ENCODE results near the gene NCS1.
"Not testable (repeated sequence)": the region's sequence is repeated elsewhere in the genome, so short reads cannot be mapped to it uniquely, and the experiment has no call there.

NCS1 gene

DNA sequence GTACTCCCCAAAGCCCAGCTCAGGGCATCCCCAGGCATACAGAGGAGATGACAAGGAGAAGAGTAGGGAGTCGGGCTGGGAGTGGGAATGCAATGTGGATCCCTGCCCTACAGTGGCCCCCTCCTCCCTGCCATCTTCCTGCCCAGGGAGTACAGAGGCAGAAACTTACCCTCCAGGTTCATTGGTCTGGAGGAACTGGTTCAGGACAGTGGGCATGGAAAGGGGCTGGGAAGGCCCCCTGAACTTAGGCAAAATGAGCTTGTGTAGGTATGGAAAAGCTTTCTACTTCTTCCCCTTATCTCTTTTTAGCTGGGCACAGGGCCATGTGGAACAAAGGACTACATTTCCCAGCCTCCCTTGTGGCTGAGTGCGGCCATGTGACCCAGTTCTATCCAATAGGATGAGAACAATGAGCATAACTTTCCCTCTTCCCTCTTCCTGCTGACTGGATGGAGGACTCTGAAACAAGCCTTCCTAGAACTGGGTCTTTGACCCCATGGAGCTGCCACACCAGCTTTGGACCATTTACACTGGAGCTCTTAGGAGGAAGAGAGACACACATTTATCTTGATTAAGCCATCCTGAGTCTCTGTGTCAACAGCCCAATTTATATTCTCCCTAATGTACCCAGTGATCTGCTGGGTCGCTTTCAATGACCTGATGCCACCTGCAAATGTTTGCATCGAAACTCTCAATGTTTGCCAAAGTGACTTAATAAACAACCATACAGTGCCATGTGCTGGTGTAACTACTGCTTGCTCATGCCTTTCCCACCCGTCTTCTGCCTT lies 68.4 kb downstream of the NCS1 start:
- DNase-seq: no peak

DNA sequence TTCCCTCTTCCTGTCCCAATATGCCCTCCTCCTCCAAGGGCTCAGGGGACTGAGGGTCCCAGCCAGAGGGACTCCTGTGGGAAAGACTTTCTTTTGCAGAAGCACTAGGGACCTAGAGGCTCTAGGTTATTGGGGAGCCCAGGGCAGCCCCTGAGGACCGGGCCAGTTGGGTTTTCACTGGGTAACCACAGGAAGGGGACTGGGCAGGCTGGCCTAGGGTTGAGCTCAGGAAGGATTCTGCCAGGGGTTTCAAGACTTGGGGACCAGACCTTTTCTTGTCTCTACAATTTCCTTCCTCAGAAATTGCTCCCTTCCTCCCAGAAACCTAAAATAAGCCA lies 69.0 kb downstream of the NCS1 start:
- no peak for DNase-seq

- no peak for DNase-seq
Measured at GRCh38 chr9:130242270-130243014, 70.2 kb downstream of the NCS1 start.

DNA sequence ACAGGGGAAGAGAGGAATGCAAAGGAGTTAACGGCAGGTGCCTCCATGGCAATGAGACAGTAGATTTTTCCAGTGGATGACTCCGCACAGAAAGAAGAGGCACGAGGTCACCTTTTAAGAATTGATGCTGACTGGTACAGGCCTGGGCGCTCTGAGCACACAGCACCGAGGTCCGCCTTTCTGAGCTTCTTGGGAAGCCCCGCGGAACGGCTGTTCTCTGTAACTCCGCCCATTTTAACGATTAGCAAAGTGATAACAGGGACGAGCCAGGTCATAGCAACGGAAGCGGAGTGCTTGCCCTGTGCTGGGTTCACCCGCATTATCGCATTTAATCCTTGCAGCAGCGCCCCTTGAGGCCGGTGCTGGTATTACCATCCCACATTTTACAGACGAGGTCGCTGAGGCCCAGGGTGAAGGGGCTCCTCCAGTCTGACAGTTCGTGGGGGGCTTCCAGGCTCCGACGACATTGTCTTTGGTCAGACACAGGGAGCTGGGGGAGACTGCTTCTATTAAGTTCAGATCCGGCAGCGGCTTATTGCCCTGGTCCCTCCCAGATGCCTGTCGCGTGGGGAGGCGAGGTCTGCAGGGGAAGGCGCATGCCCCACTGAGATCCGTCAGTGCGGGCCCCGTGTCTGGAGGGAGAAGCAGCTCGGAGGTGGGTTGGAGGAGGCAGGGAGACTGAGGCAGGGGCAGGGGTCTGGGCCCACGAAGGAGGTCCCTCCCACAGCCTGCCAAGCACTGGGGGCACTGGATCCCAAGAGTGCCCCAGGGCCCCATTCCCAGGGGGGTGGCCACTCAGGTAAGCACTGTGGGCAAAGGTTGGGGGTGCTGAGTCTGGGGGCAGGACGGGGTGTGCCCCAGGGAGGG lies 71.0 kb downstream of the NCS1 start:
- DNase-seq: peak; percentile 56 to 89 (median 70)

- DNase-seq: no peak
Measured at GRCh38 chr9:130243882-130244170, 71.6 kb downstream of the NCS1 start.

DNA sequence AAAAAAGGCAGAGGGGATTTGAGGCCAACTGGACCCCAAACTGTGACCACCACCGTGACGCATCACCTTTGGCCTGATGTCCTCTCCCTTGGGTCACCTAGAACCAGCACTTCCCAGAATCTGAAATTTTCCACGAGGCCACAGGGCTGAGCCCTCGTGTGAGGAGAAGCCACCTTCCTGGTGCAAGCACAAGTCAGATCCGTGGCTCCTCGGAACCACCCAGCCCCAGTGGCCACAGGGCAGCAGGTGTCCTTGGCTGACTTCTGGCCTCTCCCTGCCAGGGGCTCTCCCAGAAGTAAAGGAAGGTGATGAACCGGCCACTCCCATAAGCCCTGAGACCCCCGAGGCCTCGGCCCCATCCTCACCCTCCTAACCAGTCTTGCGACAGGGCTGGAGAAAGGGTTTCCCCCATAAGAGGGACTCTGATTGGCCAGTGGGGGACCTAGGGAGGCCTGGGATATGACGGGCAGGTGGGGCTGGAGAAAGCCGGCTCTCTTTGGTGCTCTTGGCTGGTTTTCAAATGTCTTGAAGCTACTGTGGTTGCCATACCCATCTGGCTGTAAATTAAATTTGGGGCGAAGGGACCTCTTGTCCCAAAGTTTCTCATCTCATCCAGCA lies 72.5 kb downstream of the NCS1 start:
- no peak for DNase-seq

GRCh38 chr9:130245474-130245873 lies 73.3 kb downstream of the NCS1 start:
- DNase-seq: no peak

DNA sequence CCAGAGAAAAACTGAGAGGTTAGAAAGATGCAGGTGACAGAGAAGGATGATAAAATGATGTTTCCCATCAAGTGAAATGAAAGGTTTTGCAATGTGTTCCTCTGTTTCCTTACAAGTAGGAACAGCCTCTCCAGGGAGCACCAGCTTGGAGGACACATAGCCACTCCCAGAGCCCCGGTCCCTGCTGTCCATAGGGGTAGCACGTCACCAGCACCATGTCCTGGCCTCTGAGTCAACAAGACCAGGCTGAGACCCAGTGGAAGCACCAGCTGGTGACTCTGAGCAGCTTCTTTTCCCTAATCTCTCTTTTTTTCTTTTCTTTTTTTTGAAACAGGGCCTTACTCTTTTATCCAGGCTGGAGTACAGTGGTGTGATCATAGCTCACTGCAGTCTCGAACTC lies 73.9 kb downstream of the NCS1 start:
- DNase-seq: no peak

DNA sequence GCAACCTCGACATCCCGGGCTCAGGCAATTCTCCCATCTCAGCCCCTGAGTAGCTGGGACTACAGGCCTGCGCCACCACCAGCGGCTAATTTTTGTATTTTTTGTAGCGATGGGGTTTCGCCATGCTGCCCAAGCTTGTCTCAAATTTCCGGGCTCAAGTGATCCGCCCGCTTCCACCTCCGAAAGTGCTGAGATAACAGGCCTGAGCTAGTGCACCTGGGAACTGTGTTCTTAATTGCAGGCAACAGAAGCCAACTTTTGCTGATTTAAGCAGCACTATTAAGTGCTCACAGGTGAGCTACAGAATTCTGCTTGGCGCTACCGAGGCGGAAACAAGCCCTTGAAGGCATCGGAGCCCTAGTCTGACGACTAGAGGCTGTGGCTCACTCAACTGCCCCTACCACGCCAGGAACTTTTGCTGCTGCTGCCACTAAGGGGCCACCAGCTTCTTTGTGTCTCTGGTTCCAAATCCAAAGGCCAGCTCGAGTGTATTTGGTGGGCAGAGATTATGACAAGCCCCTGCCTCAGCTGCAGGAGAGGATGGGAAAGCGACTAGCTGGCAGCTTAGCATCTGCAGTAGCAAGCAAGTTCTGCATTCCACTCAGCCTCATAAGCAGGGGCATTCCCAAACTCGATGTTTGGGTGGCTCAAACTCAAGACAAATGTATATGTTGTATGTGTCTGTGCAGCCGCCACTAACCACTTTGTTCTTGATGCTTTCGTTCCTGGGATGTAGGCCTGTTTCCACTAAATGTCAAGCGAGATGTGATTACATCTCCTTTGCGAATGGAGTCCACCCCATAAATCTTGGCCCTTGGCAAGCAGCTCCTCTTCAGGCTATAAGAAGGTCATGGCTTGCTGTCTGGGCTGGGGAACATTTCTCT lies 82.8 kb downstream of the NCS1 start:
- no peak for DNase-seq

DNA sequence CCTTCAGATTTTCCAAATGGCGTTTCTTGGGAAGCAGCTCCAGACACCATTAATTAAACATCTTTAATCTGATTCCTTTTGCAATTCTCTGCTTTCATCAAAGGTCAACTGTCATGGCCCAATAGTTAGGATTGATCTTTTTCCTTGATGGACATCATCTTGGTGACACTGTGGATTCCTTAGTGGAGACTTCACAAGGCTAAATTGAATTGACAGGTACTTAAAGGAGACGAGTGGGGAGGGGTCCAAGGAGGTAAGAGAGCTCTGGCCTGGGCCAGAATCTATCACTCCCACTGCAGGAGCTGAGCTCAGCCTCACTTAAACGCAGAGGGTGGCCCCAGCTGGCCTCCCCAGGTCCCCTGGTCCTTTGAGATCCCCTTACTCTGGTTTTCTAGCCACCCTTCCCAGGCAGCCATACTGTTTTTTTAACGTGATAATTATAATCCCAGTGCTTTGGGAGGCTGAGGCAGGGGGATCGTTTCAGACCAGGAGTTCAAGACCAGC lies 83.5 kb downstream of the NCS1 start:
- DNase-seq: no peak

DNA sequence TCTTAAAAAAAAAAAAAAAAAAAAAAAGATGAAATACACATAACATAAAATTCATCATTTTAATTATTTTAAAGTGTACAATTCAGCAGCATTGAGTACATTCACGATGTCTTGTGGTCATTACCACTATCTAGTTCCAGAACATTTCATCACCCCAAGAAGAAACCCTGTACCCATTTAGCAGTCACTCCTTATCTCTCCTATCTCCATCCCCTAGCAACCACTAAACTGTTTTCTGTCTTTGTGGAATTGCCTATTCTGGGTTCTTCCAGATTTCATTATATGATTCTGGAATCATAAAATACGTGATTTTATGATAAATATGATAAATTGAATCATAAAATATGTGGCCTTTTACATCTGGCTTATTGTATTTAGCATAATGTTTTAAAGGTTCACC lies 84.4 kb downstream of the NCS1 start:
- no peak for DNase-seq

- not testable (repeated sequence) for DNase-seq
Measured at GRCh38 chr9:130258137-130258536, 85.9 kb downstream of the NCS1 start.

- no peak for DNase-seq
Measured at GRCh38 chr9:130259044-130259443, 86.8 kb downstream of the NCS1 start.

DNA sequence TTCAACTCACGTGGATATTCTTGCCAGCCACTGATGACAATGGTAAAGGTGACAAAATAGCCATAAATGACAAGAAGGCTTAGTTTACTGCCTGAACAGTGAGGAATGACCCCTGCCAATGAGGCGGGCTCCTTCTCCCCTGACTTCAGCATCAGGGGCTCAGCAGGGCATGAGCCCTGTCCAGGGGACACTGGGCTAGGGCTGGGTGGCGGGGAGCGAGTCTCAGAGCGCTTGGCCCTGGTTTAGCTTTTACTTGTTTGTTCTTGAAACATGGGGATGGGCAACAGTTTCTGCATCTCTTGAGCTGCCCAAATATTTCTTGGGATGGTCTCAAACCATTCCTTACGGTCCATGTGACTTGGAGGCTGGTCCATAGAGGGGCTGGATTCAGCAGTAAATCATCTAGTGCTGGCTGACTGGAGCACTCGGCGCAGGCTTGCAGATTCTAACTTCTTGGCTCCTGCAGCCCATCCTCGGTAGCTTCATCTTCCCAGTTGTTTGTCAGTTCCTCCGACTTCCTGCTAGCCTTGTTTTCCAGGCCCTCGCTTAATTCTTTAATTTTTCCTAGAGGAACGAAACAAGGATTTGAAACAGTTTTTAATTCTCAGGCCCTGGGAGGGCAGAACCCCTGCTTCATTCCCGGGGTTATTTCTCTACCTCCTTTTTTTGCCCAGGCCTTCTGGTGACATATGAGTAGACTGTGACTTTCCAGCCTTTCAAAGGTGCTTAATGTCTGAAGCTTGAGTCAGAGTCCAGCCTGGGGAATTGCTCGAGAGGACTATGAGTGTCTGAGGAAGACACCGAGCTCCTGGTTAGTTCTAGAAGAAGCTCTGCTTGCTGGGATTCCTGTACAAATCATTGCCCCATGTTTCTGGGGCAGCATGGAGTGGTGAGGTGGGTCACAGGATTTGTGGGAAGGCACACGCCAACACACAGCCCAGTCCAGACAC lies 88.9 kb downstream of the NCS1 start:
- no peak for DNase-seq

- no peak for DNase-seq
Measured at GRCh38 chr9:130262061-130262745, 90.0 kb downstream of the NCS1 start.

- DNase-seq: no peak
Measured at GRCh38 chr9:130262771-130263170, 90.6 kb downstream of the NCS1 start.

DNA sequence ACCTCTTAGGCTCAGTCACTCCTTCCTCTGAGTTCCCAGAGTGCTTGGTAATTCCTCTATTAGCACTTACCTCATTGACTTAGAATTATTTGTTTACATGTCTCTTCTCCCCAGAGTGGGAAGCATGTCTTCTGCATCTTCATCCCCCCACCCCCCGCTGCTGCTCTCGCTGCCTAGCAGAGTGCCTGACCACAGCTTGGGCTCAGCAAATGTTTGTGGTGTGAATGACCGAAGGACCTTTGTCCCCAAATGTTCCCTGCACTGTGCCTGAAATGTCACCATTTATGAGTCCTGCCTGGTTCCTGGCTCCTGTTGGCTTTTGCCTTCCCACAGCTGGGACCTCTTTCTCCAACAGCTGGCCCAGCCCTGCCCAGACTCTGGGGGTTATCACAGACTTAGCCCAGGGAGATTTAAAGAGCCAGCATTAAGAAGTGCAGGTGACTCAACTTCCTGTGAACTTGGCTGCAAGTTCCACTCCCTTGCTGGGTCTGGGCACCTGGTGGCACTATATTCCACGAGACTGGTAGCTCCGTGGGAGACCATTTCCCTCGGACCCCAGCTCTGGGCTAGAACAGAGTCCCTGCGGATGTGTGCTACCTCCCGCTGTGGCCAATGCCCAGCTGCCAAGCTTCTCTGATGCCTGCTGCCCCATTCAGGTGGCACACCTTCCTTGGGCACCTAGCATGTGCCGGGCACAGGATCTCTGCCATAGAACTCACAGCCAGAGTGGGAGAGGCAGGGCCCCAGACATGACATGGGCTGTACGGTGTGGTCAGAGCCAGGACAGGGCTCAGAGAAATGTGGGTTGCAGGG lies 91.6 kb downstream of the NCS1 start:
- no peak for DNase-seq

DNA sequence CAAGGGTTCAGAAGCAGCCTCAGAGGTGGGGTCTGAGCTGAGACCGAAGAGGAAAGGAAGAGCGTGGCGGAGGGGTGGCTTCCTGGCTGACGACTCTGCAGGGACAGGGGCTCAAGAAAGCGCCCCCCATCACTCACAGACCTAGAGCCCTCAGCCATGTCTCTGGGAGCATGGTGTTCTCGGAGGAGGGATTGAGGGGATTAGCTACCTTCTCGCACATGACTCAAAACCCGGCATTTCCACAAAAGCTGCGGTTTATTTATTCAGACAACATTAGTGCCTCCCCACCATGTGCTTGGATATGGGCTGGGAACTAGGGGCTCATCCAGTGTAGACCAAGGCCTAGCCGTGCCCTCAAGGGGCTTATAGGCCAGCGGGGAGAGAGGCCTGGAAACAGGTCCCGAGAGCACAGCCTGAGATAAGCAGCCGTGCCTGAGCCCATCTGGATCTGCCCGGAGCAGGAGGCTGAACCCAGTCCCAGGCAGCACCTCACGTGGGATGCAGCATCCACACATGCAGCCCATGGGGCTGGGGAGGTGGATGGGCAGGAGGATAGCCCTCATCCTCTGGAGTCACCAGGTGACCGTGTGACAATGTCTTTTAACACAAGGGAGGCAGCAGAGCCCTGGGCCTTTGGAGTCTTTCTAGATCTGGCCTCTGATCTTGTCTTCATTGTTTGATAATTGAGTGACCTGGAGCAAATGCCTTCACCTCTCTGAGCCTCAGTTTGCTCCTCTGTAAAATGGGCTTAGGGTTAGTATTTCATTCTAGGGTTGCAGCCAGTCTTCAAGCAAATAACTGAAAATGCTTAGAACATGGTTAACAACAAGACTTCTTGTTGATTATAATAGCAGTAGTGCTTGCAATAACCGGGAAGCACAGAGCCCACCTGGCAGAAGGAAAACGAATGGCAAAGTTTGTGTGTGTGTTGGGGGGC lies 92.5 kb downstream of the NCS1 start:
- DNase-seq: no peak
